NCI-H226 (cell line): ENCODE data around the gene CDK8.

ENCODE experiments used
- DNase-seq: peaks from one replicate; pipeline ENCODE4 v3.0.0-alpha.2; 2015

Gene CDK8

DNA sequence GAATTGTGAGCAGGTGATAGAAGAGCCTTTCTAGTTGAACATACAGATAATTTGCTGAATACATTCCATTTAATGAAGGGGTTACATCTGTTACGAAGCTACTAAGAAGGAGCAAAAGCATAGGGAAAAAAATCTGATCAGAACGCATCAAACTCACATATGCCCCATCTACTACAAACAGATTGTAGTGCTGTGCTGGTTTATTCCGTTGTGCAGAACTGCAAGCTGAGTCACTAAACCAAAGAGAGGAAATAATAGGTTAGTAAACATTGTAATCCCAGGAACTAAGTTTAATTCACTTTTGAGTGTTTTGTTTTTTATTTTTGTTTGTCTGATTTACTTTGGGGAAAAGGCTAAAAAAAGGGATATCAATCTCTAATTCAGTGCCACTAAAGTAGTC, 136.3 kb downstream of the CDK8 start:
- DNase-seq = no peak

DNA sequence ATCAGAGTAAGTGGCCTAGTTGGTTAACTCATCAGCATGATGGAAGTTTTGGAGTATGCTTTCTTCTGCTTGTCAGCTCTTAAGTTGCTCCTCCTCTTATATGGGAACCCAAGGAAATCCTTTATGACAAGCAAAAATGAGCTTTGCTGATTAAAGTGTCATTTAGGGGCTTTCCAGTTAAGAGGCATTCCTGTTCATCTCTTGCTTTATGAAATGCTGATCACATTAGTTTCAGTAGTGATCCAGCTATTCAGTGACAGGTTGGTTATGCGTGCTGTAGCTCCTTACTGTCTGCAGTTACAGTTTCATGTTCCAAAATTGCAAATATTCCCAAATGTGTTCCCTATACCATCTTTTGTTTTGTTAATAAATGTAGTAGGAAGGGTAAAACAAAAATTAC, 146.6 kb downstream of the CDK8 start:
- no peak for DNase-seq

DNA sequence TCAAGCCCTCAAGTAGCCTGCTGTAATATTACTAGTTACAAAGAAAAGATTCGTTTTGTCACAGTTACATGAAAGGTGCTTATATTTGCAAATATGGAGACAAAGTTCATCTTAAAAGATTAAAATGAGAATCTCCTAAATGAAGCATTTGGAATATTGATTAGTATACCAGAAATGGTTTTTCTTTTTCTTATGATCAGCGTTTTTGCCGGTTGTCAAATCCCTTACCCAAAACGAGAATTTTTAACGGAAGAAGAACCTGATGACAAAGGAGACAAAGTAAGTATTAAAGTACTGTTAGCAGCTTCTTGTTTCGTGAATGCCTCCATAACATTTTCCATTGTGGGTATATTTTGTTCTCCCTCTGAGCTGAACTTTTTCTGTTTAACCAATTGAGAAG, 147.1 kb downstream of the CDK8 start:
- DNase-seq = no peak

DNA sequence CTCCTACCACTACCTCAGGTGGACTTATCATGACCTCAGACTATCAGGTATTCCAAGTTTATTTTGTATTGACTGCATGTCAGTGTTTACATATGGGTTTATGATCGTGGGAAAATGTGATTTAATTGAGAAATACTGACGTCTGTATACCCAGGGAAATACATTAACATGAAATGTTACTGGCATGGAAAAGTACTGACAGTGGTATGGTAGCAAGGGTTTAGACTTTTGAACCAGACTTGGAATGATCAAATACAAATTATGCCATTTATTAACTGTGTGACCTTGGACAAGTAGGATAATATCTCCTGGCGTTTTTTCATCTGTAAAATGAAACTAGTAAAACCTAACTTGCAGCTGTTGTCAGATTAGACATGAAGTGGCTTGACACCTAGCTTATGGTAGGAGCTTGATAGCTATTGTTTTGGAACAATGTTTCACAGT, 147.7 kb downstream of the CDK8 start:
- no peak for DNase-seq

DNA sequence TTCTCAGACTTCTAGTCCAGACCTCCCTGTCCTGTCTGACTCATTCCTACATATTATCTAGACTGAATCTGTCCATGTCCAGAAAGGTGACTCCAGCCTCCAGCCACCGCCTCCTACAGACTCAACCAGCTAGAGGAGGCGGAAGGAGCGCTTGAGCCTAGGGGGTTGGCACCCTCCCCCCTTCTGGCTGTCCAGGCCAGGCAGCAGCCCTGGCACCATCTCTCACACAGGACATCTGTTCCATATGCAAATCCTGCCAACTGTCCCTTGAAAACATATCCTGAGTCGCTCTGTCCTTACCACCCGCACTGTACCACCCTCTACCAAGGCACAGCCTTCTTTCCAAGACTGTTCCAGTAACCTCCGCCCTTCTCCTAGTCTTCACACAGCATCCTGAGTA, 152.9 kb downstream of the CDK8 start:
- DNase-seq = no peak

DNA sequence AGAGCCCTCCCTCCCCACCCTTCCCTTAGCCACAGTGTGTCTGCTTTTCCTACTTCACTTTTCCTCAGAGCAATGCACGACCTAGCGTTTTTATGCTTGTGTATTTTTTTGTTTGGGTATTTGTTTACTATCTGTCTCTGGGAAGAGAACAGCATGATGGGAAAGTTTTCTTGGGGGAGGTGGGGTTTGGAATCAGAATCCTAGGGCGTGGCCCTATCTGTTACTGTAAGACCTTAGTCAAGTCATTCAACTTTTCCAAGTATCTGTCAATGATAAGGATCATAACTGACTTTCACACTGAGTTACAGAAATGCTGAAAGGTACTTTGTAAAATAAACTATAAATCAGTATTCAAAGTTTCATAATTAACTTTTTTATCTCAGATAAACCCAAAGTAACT, 157.3 kb downstream of the CDK8 start:
- no peak for DNase-seq

DNA sequence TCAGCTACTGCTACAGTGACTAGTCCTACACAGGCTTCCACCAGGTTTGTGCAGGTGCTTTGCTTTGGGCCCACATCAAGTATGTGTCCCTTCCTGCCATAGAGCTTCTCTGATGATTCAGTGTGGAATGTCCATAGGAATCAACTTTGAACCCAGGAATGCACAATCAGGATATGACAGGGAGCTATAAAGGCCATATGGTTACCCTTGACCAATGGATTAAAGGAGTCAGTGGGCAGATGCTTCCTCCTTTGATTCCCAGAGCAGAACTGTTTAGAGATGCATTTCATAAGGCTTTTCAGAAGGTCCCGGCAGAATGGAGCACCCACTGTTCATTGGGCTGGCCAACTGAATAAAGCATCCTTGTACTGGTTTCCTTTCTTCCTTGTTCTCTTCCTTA, 158.3 kb downstream of the CDK8 start:
- DNase-seq = no peak

DNA sequence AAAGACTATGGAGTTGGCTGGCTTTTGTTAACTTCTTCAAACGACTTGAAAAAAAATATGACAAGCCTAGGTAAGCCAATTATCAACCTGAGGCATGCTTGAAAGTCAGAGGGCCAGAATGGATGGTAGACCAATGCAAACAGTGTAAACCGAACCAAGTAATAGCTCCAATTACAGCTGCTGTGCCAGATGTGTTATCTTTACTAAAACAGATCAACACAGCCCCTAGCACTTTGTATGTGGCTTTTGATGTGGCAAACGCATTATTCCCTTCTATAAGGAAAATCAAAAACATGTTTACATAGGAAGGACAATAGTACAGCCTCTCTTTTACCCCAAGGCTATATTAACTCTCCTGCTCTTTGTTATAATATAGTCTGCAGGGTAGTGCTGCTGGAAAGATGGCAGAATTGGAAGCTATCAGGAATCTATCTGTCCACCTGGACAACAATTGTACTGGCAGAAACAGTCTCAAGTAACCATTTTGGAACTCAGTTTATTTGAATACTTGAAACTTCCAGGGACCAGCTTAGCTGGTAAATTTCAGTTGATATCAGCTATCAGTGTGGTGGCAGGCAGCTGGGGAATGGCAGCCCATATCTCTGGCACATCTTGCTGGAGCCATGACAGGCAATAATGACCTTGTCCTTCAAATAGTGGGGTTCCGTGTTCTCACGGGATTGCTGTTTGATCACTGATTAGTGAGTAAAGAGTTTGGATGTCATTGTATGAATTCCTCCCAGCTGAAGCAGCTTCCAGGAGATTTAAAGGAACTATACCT, 159.2 kb downstream of the CDK8 start:
- DNase-seq = no peak

DNA sequence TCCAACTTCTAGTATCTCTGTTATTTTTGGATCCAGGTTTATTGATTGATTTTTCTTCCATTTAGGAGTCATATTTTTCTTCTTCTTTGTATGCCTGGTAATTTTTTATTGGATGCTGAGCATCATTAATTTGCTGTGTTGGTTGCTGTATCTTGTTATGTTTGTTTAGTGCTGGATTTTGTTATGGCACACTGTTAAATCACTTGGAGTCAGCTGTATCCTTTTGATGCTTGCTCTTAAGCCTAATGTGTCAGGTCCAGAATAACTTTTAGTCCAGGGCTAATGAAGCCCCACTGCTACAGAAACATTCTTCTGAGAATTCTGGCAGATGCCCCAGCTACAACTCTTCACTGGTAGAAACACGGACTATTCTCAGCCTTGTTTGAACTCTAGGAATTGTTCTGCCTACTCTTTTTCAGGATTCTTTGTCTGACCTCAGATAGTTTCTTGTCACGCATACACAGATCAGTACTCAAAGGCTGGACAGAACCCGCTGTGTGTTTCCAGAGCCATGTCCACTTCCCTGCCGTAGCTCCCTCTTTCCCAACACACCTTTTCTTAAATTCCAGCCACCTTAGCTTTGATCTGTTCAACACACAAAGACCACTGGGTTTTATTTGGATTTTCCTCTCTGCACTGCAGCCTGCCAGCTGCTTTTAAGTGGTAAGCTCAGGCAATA, 166.5 kb downstream of the CDK8 start:
- no peak for DNase-seq

DNA sequence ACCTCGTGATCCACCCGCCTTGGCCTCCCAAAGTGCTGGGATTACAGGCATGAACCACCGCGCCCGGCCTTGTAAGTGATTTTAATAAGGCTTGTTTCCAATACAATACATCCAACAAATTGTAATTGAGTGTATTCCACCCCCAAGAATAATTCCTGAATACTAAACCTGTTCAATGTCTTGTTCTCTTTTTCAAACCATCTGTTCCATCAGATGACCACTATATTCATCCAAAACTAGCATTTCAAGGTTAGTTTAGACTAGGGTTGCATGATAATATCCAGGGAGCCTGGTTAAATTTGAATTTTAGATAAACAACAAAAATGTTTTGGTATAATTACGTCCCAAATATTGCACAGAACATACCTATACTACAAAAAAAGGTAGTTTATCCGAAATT, 168.1 kb downstream of the CDK8 start:
- DNase-seq = no peak

DNA sequence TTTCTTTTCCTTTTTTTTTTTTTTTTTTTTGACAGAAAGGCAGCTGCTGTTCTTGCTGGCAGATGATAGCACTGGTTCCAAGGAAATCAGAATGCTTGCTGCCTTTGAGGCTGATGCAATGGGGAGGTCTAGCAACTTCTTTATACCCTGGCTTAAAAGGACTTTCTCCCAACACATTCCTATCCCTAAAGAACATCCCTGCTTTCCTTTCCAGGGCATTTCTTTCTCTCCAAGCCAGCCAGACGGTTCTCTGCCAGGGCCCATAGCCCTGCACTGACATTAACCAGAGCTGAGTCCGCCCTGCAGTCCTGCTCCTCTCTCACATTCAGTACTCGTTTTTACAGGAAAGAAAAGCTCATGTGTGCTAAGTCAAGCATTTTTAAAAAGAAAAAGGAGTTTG, 169.7 kb downstream of the CDK8 start:
- DNase-seq = no peak

DNA sequence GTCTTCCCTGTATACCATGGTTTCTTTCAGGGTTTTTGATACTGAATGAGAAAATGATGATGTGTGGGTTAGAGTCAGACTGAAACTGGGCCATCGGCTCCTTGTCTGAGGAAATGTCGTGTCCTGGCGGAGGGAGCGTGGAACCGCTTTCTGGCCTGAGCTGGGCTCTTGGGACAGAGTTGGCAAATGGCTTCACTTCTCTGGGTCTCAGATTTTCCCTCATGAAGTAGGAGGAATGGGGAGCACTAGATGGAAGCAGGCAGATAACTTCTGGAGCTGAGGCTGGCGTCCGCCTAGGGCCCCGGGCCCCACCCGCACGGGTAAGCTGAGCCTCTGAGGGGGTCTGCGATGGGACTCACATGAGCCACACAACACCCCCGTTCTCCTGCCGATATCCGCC, 170.3 kb downstream of the CDK8 start:
- DNase-seq = no peak

DNA sequence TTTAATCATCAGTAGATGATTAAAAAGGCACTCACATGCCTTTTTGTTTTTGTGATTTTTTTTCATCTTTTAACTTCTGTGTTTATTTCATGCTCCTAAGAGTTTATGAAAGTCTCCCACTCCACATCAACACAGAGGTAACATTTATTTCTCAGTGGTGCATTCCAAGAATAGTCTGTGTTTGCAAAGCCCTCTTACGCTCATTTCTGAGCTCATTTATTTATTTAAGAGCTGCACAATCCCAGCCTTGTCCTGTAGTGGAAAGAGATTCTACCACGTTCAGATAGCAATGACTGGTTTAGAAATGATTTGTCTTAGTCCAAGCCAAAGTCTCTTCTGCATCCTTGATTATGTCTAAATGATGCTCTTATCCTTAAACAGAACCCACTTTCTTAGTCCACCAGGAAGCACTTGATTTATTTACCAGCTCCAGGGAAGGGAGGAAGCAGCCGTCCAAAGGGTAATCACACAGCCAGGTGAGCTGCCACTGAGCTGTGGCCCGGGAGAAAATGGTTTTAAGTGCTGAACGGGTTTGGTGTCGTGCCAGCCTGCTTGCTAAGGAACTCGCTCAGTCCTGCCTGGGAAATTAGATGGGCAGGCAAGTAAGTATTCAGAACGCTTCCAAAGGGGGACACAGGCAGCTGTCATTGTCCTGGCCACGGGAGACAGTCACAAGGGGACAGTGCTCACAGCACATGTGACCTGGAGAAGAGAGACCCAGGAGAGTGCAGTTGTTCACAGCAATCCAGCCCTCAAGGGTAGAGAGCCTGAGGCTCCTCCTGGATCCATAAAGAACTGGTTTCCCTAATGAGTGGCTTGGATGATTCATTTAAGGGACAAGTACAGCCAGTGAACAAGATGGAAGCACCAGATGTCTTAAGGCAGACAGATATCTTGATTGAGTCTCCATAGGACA, 171.8 kb downstream of the CDK8 start:
- DNase-seq = no peak

DNA sequence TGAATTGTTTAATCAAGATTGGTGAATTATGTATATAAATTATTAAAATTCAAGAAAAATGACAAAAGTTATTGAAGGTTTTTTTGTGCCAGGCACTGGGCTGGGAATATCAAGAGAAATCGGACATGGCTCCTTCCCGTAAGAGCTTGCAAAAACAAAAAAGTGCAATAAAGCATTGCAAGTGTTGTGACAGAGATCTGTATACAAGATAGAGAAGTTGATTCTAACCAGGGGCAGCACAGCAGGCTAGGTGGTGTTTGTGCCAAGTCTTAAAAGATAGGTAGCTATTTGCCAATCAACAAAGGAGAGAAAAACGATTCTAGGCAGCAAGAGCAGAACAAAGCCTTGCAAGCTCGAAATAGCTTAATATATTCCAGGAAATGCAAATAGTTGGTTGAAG, 179.8 kb downstream of the CDK8 start:
- DNase-seq = no peak

DNA sequence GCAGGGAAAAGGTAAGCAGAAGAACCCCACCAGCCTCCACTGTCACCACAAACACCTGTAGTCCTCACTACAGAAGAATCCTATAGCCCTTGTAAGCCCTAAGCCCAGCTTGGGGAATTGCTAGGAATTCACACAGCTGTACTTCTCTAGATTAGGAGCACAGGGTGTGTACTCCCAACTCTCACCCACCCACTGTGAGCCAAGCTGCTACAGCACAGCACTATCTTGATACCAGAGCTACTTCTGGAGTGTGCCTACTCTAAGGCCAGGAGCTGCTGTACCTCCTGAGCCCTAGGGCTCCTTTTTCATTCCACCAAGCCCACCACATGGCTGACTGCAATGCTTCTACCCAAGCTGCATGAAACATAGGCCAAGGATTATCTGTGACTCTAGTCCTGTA, 181.2 kb downstream of the CDK8 start:
- DNase-seq = no peak

DNA sequence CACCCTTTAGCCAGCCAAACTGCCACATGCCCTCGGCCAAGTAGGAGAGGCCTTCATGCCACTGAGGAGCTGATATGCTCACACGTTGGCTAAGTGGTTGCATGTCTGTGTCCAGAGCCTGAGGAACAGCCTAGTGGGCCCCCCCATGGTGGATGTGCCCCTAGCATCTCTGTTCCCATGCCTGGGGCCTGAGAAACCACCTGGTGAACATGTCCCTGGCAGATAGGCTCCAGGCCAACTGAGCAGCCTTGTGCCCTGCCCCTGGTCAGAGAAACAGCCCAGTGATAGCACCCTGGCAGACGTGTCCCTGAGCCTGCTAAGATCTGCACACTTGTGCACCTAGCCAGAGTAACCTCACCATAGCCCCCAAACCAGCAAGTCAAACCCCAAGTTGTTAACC, 181.7 kb downstream of the CDK8 start:
- DNase-seq = no peak

DNA sequence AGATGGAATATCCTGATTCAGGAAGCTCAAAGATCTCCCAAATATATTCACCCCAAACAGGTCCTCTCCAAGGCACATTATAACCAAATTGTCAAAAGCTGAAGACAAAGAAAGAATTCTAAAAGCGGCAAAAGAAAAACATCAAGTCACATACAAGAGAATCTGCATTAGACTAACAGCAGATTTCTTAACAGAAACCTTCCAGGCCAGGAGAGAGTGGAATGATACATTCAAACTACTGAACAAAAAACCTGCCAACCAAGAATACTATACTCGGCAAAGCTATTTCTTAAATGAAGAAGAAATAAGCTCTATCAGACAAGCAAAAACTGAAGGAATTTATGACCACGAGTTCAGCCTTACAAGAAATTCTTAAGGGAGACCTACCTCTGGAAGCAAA, 183.0 kb downstream of the CDK8 start:
- no peak for DNase-seq

DNA sequence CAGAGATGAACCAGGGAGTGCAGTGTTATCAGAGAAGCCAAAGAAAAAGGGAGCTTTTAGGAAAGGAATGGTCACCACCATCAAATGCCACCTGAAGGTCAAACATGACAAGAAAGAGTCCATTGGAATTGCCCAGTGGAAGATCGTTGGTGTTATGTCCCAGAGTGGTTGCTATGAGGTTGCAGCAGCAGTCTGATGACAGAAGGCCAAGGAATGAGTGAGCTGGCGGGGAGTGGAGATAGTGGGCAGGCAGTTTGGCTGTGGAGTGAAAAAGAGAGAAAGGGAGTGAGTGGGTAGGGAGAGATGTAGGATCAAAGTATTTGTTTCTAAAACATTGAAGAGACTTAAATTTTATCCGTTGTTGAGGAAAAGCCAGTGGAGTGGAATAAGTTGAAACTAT, 186.2 kb downstream of the CDK8 start:
- DNase-seq = peak; percentile 30

DNA sequence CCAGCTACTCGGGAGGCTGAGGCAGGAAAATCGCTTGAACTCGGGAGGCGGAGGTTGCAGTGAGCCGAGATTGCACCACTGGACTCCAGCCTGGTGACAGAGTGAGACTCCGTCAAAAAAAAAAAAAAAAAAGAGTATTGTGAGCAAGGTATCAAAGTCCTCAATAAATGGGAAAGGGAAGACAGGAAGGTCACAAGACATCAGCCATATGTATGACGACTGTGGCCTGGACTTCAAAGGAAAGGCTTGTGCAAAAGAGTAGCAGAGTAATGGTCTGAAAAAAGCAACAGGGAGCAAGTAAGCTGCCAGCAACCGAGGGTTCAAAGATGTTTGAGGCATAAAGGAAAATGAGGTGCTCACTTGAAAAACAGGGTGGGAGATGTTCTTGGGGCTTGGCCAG, 187.5 kb downstream of the CDK8 start:
- DNase-seq = no peak

DNA sequence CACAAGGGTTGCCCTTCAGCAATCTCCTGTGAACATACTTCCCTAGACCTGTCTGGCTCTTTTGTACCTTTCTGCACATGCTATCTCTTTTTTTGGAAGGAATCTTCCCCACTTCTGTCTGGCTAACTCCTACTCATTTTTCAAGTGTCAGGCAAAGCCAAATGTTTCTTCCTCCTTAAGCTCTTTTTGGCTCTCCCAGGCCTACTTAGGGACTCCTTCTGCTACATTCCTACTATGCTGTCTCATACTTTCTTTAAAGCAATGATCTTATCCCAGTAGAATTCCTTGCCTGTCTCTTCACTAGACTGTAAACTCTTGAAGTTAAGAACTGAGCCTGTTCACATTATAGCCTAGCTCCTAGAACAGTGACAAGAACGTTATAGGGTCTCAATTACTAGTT, 188.6 kb downstream of the CDK8 start:
- DNase-seq = peak; percentile 60

DNA sequence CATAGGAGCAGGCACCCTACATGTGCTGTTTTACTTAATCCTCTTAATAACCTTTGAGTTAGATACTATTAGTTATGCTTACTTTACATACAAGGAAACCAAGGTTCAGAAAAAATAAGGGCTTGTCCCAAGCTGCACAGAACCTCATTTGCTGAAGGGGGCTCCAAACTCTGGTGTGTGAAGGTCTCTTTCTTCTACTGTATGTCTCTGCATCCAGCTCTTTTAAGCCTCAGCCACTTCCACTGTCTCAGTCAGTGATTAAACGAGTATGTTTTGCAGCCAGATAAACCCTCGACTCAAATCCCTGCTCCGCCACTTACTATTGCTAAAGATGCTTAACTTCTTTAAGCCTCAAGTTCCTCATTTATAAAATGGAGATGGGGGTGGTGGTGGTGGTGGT, 191.2 kb downstream of the CDK8 start:
- no peak for DNase-seq

DNA sequence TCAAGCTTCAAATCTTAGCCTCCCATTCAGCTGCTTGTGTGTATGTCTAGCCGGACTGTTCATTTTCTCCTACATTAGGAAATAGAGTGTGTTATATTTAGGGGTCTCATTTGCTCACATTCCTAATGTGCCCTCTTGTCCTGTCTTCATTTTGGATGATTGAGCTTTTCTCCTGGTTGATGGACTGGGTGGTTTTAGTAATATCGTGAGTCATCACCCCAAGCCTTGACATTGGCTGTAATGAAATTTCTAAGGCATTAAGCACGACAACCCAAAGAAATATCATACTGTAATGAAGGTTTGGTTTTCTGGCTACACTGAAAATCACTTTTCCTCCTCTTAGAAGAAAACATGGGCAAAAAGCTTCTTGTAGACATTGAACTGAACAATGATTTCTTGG, 192.8 kb downstream of the CDK8 start:
- DNase-seq = peak; percentile 2

DNA sequence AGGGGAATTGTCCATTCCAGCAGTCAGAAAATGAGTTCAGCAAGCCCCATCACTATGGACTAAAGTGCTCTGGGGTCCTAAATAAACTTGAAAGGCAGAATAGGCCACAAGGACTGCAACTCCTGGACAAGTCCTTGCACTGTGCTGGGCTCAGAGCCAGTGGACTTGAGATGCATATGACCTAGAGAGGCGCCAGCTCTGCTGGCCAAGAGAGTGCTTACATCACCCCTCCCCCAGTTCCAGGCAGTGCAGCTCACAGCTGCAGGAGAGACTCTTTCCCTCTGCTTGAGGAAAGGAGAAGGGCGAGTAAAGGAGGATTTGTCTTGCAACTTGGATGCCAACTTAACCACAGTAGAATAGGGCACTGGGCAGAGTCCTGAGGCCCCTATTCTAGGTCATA, 194.1 kb downstream of the CDK8 start:
- no peak for DNase-seq
